HL-60/S4 treated with retinoic acid at 250 ng/mL for 4 days and 3 days (cell line): Measurements from ENCODE around the gene RFESD.
"Not testable (repeated sequence)": the region's sequence is repeated elsewhere in the genome, so short reads cannot be mapped to it uniquely, and the experiment has no call there.

ENCODE experiments used
- in situ Hi-C: fragments of 300-500 bp; cut with MboI; formaldehyde crosslinking; loops from 2 replicates; pipeline ENCODE4 v1.7.0; 2022; ENCODE audit warnings: low sequenced_read_pairs

The RFESD gene

GRCh38 chr5:95701074-95701473, 54.5 kb downstream of the RFESD start:
- in situ Hi-C loops: no loop called here

GRCh38 chr5:95704150-95704549, 57.6 kb downstream of the RFESD start:
- in situ Hi-C loops: no loop called here

GRCh38 chr5:95706196-95706595, 59.6 kb downstream of the RFESD start:
- in situ Hi-C loops: not testable (repeated sequence)

GRCh38 chr5:95707055-95707454, 60.5 kb downstream of the RFESD start:
- in situ Hi-C loops: no loop called here
